ENCODE data around the gene ADA. TPM values are rescaled to one million over a fixed set of nuclear protein-coding genes. Genes with fewer than 3 reads are reported as not detected.

The ADA gene
- total and polyA plus RNA-seq, 2 of the 13 experiments (the other 11 are each of a cell fraction or from before 2014, with no cell fraction given), result 2.5 to 11.3 TPM

DNA sequence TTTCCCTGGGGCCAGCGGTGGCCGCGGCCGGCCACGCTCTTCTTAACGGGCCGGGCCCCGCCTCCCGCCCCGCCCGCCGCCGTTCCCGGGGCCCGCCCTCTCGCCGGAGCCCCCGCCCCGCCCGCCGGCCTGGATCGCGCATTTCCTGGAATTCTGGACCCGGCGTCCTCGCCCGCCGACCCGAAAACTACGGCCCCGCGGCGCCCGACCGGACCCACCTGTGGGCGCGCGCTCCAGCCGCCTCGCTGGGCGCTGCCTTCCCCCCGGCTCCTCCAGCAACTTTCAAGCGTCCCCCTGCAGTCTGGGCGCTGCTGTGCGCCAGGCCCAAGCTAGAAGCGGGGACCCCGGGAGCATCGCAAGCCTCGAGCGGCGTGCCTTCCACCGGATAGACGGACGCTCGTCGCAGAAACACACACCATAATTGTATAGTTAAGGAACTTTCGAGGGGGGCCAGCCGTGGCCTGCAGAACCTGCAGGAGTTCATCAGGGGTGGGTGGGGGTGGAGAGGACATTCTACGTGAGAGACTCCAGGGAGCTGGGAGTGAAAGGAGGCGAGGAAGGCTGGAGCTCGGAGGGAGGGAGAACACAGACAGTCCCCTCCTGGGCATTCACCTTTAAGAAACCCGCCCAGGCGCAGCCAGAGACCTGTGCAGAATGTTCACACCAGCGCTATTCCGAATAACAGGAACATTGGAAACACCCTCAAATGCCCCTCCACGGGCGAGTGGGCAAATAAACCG is at the start of gene ADA (continued):
- TF ChIP-seq, protein P1, sequence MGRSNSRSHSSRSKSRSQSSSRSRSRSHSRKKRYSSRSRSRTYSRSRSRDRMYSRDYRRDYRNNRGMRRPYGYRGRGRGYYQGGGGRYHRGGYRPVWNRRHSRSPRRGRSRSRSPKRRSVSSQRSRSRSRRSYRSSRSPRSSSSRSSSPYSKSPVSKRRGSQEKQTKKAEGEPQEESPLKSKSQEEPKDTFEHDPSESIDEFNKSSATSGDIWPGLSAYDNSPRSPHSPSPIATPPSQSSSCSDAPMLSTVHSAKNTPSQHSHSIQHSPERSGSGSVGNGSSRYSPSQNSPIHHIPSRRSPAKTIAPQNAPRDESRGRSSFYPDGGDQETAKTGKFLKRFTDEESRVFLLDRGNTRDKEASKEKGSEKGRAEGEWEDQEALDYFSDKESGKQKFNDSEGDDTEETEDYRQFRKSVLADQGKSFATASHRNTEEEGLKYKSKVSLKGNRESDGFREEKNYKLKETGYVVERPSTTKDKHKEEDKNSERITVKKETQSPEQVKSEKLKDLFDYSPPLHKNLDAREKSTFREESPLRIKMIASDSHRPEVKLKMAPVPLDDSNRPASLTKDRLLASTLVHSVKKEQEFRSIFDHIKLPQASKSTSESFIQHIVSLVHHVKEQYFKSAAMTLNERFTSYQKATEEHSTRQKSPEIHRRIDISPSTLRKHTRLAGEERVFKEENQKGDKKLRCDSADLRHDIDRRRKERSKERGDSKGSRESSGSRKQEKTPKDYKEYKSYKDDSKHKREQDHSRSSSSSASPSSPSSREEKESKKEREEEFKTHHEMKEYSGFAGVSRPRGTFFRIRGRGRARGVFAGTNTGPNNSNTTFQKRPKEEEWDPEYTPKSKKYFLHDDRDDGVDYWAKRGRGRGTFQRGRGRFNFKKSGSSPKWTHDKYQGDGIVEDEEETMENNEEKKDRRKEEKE (IDR thresholded peaks at IDR 0.05), result no peak
- no peak for TF ChIP-seq GZF1 (CRISPR knock-in tag; IDR thresholded peaks at IDR 0.05)
- no peak for TF ChIP-seq ZNF720 (CRISPR knock-in tag; IDR thresholded peaks at IDR 0.05)
- TF ChIP-seq IRX3 (CRISPR knock-in tag; IDR thresholded peaks at IDR 0.05; ENCODE audit: borderline replicate concordance, low read depth), result no peak
- TF ChIP-seq, protein P2, sequence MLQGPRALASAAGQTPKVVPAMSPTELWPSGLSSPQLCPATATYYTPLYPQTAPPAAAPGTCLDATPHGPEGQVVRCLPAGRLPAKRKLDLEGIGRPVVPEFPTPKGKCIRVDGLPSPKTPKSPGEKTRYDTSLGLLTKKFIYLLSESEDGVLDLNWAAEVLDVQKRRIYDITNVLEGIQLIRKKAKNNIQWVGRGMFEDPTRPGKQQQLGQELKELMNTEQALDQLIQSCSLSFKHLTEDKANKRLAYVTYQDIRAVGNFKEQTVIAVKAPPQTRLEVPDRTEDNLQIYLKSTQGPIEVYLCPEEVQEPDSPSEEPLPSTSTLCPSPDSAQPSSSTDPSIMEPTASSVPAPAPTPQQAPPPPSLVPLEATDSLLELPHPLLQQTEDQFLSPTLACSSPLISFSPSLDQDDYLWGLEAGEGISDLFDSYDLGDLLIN (CRISPR knock-in tag; IDR thresholded peaks at IDR 0.05; ENCODE audit: borderline replicate concordance), result no peak
- TF ChIP-seq TP53 (CRISPR knock-in tag; conservative IDR thresholded peaks at IDR 0.05), result no peak
- TF ChIP-seq, protein P3, sequence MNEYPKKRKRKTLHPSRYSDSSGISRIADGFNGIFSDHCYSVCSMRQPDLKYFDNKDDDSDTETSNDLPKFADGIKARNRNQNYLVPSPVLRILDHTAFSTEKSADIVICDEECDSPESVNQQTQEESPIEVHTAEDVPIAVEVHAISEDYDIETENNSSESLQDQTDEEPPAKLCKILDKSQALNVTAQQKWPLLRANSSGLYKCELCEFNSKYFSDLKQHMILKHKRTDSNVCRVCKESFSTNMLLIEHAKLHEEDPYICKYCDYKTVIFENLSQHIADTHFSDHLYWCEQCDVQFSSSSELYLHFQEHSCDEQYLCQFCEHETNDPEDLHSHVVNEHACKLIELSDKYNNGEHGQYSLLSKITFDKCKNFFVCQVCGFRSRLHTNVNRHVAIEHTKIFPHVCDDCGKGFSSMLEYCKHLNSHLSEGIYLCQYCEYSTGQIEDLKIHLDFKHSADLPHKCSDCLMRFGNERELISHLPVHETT (CRISPR knock-in tag; conservative IDR thresholded peaks at IDR 0.05), result no peak
- peak; percentile 89 for TF ChIP-seq ZNF891 (CRISPR knock-in tag; IDR thresholded peaks at IDR 0.05)
- TF ChIP-seq ZNF225 (CRISPR knock-in tag; IDR thresholded peaks at IDR 0.05), result peak; percentile 42; the same call in 1 of the 2 replicates
- TF ChIP-seq ZNF83 (CRISPR knock-in tag; IDR thresholded peaks at IDR 0.05; ENCODE audit: borderline replicate concordance), result no peak
- TF ChIP-seq ZSCAN20 (CRISPR knock-in tag; IDR thresholded peaks at IDR 0.05; ENCODE audit: borderline replicate concordance), result no peak
- TF ChIP-seq, protein P4, sequence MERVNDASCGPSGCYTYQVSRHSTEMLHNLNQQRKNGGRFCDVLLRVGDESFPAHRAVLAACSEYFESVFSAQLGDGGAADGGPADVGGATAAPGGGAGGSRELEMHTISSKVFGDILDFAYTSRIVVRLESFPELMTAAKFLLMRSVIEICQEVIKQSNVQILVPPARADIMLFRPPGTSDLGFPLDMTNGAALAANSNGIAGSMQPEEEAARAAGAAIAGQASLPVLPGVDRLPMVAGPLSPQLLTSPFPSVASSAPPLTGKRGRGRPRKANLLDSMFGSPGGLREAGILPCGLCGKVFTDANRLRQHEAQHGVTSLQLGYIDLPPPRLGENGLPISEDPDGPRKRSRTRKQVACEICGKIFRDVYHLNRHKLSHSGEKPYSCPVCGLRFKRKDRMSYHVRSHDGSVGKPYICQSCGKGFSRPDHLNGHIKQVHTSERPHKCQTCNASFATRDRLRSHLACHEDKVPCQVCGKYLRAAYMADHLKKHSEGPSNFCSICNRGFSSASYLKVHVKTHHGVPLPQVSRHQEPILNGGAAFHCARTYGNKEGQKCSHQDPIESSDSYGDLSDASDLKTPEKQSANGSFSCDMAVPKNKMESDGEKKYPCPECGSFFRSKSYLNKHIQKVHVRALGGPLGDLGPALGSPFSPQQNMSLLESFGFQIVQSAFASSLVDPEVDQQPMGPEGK (CRISPR knock-in tag; IDR thresholded peaks at IDR 0.05), result peak; percentile 54; the same call in 1 of the 2 replicates
- TF ChIP-seq, protein P5, sequence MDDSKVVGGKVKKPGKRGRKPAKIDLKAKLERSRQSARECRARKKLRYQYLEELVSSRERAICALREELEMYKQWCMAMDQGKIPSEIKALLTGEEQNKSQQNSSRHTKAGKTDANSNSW (CRISPR knock-in tag; IDR thresholded peaks at IDR 0.05; ENCODE audit: borderline replicate concordance), result no peak
- TF ChIP-seq, protein P6, sequence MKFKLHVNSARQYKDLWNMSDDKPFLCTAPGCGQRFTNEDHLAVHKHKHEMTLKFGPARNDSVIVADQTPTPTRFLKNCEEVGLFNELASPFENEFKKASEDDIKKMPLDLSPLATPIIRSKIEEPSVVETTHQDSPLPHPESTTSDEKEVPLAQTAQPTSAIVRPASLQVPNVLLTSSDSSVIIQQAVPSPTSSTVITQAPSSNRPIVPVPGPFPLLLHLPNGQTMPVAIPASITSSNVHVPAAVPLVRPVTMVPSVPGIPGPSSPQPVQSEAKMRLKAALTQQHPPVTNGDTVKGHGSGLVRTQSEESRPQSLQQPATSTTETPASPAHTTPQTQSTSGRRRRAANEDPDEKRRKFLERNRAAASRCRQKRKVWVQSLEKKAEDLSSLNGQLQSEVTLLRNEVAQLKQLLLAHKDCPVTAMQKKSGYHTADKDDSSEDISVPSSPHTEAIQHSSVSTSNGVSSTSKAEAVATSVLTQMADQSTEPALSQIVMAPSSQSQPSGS (CRISPR knock-in tag; IDR thresholded peaks at IDR 0.05), result no peak
- TF ChIP-seq SP140L (CRISPR knock-in tag; IDR thresholded peaks at IDR 0.05; ENCODE audit: borderline replicate concordance), result no peak
- TF ChIP-seq PHF21A (CRISPR knock-in tag; IDR thresholded peaks at IDR 0.05), result peak; percentile 50; the same call in 1 of the 2 replicates

Data from HepG2 (cell line).